ENCODE measurements around the gene BGN.

BGN gene

GRCh38 chrX:153488231-153488914 is 6.4 kb upstream of the BGN start:
- ATAC-seq (no peak), DNase-seq (ENCODE audit: low spot score in 2 of 2) (no peak)
- H3K4me3 Mint-ChIP-seq: no peak overlapping the region
- no peaks in the 10 kb centered on the region for H3K4me1 Mint-ChIP-seq
- no peak overlapping the region for H3K27ac Mint-ChIP-seq
- H3K36me3 Mint-ChIP-seq: no peaks in the 10 kb centered on the region
- H3K9me3 Mint-ChIP-seq: no peaks in the 10 kb centered on the region

GRCh38 chrX:153490217-153490930 is 4.4 kb upstream of the BGN start:
- no peaks in the 10 kb centered on the region for H3K4me1 Mint-ChIP-seq
- H3K36me3 Mint-ChIP-seq: no peaks in the 10 kb centered on the region
- no peak for DNase-seq (ENCODE audit: low spot score in 2 of 2)
- H3K27ac Mint-ChIP-seq: no peak overlapping the region
- H3K4me3 Mint-ChIP-seq: no peak overlapping the region
- no peaks in the 10 kb centered on the region for H3K9me3 Mint-ChIP-seq
- ATAC-seq: no peak

GRCh38 chrX:153491351-153491914 is 3.3 kb upstream of the BGN start:
- Mint-ChIP-seq H3K36me3 (no peaks in the 10 kb centered on the region), H3K4me1 (no peaks in the 10 kb centered on the region), H3K27ac (no peak overlapping the region), H3K9me3 (no peaks in the 10 kb centered on the region), H3K4me3 (no peak overlapping the region)
- no peak for DNase-seq (ENCODE audit: low spot score in 2 of 2)
- no peak for ATAC-seq

- no peaks in the 10 kb centered on the region for H3K36me3 Mint-ChIP-seq
- H3K27ac Mint-ChIP-seq: no peak overlapping the region
- DNase-seq (ENCODE audit: low spot score in 2 of 2) (no peak), ATAC-seq (no peak)
- no peaks in the 10 kb centered on the region for H3K4me1 Mint-ChIP-seq
- no peaks in the 10 kb centered on the region for H3K9me3 Mint-ChIP-seq
- H3K4me3 Mint-ChIP-seq: no peak overlapping the region
Observed at GRCh38 chrX:153491918-153492317, 2.9 kb upstream of the BGN start.

GRCh38 chrX:153492543-153492942 is 2.2 kb upstream of the BGN start:
- H3K4me3 Mint-ChIP-seq: no peak overlapping the region
- no peaks in the 10 kb centered on the region for H3K9me3 Mint-ChIP-seq
- no peaks in the 10 kb centered on the region for H3K4me1 Mint-ChIP-seq
- H3K36me3 Mint-ChIP-seq: no peaks in the 10 kb centered on the region
- no peak overlapping the region for H3K27ac Mint-ChIP-seq
- ATAC-seq (no peak), DNase-seq (ENCODE audit: low spot score in 2 of 2) (no peak)

GRCh38 chrX:153493085-153493484 is 1.7 kb upstream of the BGN start:
- ATAC-seq (no peak), DNase-seq (ENCODE audit: low spot score in 2 of 2) (no peak)
- Mint-ChIP-seq H3K4me1 (no peaks in the 10 kb centered on the region), H3K9me3 (no peaks in the 10 kb centered on the region), H3K36me3 (no peaks in the 10 kb centered on the region), H3K27ac (no peak overlapping the region), H3K4me3 (no peak overlapping the region)

- Mint-ChIP-seq H3K27ac (no peak overlapping the region), H3K4me3 (no peak overlapping the region), H3K36me3 (no peaks in the 10 kb centered on the region), H3K4me1 (no peaks in the 10 kb centered on the region), H3K9me3 (no peaks in the 10 kb centered on the region)
- DNase-seq (ENCODE audit: low spot score in 2 of 2) (no peak), ATAC-seq (no peak)
Observed at GRCh38 chrX:153494061-153494460, 719 bp upstream of the BGN start.

GRCh38 chrX:153495362-153495751 is 577 bp downstream of the BGN start:
- no peaks in the 10 kb centered on the region for H3K4me1 Mint-ChIP-seq
- ATAC-seq (no peak), DNase-seq (ENCODE audit: low spot score in 2 of 2) (no peak)
- no peak overlapping the region for H3K4me3 Mint-ChIP-seq
- no peak overlapping the region for H3K27ac Mint-ChIP-seq
- no peaks in the 10 kb centered on the region for H3K36me3 Mint-ChIP-seq
- H3K9me3 Mint-ChIP-seq: no peaks in the 10 kb centered on the region

GRCh38 chrX:153495903-153496589 is 1.3 kb downstream of the BGN start:
- Mint-ChIP-seq H3K36me3 (no peaks in the 10 kb centered on the region), H3K4me3 (no peak overlapping the region), H3K27ac (no peak overlapping the region), H3K4me1 (no peaks in the 10 kb centered on the region), H3K9me3 (no peaks in the 10 kb centered on the region)
- DNase-seq (ENCODE audit: low spot score in 2 of 2): no peak
- ATAC-seq: no peak

- ATAC-seq (no peak), DNase-seq (ENCODE audit: low spot score in 2 of 2) (no peak)
- Mint-ChIP-seq H3K9me3 (no peaks in the 10 kb centered on the region), H3K4me3 (no peak overlapping the region), H3K27ac (no peak overlapping the region), H3K4me1 (no peaks in the 10 kb centered on the region), H3K36me3 (no peaks in the 10 kb centered on the region)
Observed at GRCh38 chrX:153496590-153496959, 1.8 kb downstream of the BGN start.

- H3K27ac Mint-ChIP-seq: no peak overlapping the region
- ATAC-seq (no peak), DNase-seq (ENCODE audit: low spot score in 2 of 2) (no peak)
- no peaks in the 10 kb centered on the region for H3K36me3 Mint-ChIP-seq
- H3K9me3 Mint-ChIP-seq: no peaks in the 10 kb centered on the region
- no peaks in the 10 kb centered on the region for H3K4me1 Mint-ChIP-seq
- no peak overlapping the region for H3K4me3 Mint-ChIP-seq
Observed at GRCh38 chrX:153498453-153498852, 3.7 kb downstream of the BGN start.

GRCh38 chrX:153499341-153499740 is 4.6 kb downstream of the BGN start:
- no peak overlapping the region for H3K27ac Mint-ChIP-seq
- ATAC-seq (no peak), DNase-seq (ENCODE audit: low spot score in 2 of 2) (no peak)
- H3K9me3 Mint-ChIP-seq: no peaks in the 10 kb centered on the region
- H3K4me3 Mint-ChIP-seq: no peak overlapping the region
- H3K4me1 Mint-ChIP-seq: no peaks in the 10 kb centered on the region
- no peaks in the 10 kb centered on the region for H3K36me3 Mint-ChIP-seq

- Mint-ChIP-seq H3K36me3 (no peaks in the 10 kb centered on the region), H3K9me3 (no peaks in the 10 kb centered on the region)
- no peak for ATAC-seq
Observed at GRCh38 chrX:153499876-153500275, 5.1 kb downstream of the BGN start.

GRCh38 chrX:153500676-153501280 is 6.0 kb downstream of the BGN start:
- Mint-ChIP-seq H3K4me1 (no peaks in the 10 kb centered on the region), H3K36me3 (no peaks in the 10 kb centered on the region), H3K4me3 (no peak overlapping the region), H3K27ac (no peak overlapping the region), H3K9me3 (no peaks in the 10 kb centered on the region)
- ATAC-seq: no peak
- no peak for DNase-seq (ENCODE audit: low spot score in 2 of 2)

More at GRCh38 chrX:153499876-153500275, 5.1 kb downstream of the BGN start:
- Mint-ChIP-seq H3K27ac (no peak overlapping the region), H3K4me3 (no peak overlapping the region), H3K4me1 (no peaks in the 10 kb centered on the region)
- DNase-seq (ENCODE audit: low spot score in 2 of 2): no peak

GRCh38 chrX:153501530-153501929 is 6.8 kb downstream of the BGN start:
- ATAC-seq (no peak), DNase-seq (ENCODE audit: low spot score in 2 of 2) (no peak)
- Mint-ChIP-seq H3K9me3 (no peaks in the 10 kb centered on the region), H3K4me3 (no peak overlapping the region), H3K36me3 (no peaks in the 10 kb centered on the region), H3K4me1 (no peaks in the 10 kb centered on the region), H3K27ac (no peak overlapping the region)

Data from stimulated activated effector memory CD8-positive, alpha-beta T cell treated with anti-CD3 and anti-CD28 coated beads, Interleukin-12 subunit alpha, Interleukin-12 subunit beta, amount 100 ng/mL, for 72 hours (primary cell).